CD4-positive, alpha-beta T cell treated with Interleukin-2 at 100 ng/mL for 4 hours (primary cell): ENCODE data around the gene MEF2C.

Experiments used
- DNase-seq: peaks from one replicate; pipeline ENCODE4 v3.0.0-alpha.2; 2020; ENCODE audit warnings: low spot score

Gene MEF2C

DNA sequence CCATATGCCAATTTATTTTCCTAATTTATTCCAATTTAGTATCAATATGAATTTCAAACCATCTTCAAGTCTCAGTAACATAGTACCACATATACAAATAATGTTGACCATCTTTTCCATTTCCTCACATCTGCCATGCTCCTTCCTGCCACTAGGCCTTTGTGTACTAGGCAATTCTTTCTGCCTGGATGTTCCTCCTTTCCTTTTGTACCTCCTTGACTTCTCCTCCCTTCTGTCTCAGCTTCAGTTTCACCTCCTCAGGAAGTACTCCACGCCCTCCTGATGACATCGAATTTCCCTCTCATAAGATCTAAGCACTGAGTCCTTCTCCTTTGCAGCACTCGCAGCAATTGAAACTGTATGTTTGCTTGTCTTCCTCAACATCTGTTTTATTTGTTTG is 53.9 kb downstream of the MEF2C start:
- peak; percentile 7 for DNase-seq

GRCh38 chr5:88827997-88828396 is 55.0 kb downstream of the MEF2C start:
- no peak for DNase-seq

DNA sequence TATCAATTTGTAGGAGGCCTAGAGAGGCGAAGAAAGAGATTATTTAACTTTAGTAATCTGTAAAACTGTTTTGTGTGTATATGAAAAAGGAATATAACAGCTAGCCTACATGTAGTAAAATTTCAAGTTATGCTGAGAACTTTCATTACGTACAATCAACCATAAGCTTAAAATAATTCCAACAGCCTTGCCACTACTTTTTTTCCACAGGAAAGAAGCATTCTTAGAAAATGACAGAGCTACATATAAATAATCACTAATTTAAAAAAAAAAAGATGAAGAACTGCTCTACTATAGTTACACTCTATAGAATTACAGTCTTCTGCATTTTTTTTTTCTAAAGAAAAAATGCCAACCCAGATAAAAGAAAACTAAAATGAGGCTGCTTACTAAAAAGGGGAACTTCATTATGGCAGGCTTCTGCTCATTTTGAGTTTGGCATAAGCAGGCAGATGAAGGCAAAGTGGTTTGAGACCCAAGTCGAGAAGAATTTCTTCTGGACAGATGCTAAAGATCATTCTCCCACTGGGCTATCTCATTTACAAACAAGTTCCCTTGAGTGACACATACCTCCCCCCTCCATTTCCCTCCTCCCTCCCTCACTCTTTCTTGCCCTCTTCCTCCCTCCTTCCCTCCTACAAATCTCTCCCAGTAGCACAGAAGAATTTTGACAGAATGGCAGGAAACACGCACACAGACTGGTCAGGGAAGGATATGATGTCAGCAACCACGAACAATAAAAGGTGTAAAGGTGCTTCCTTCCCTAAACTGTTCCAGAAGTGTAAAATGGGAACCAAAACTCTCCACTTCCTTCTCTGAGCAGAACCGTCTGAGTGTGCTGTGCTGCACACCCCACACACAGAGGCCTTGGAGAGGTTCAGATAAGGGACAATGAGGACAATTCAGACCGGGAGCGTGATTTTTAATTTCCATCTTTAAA is 56.1 kb downstream of the MEF2C start:
- peak; percentile 14 for DNase-seq

GRCh38 chr5:88825584-88826315 is 57.2 kb downstream of the MEF2C start:
- DNase-seq = no peak

DNA sequence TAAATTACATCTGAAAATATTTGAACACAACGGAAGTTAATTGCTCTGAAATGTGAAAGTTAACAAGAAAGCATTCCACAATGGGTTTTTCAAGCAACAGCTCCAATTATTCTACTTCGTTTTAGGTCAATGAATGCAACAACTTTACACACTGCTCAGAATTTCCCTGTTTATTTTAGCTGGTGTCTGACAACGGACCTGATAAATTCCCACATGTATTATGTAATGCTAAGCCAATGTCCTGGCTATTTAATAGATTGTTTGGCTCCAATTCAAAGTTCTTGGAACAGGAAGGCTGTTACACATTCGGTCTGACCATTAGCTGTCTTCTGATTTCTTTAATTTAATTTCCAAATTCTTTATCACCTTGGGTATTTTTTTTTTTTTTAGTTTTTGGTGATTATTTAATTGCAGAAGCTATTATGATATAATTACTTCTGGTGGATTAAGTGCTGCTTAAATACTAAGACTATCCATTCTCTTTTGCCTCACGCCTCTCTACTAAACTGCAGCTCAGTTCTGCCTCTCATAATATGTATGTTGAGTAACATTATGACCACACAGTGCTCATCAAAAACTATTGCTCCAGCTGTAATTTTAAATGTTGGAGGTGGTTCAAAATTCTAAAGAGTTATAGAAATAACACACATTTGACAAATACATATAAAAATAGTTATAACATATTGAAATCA is 57.9 kb downstream of the MEF2C start:
- no peak for DNase-seq

- no peak for DNase-seq
These were observed 58.8 kb downstream of the MEF2C start for GRCh38 chr5:88824141-88824540.

DNA sequence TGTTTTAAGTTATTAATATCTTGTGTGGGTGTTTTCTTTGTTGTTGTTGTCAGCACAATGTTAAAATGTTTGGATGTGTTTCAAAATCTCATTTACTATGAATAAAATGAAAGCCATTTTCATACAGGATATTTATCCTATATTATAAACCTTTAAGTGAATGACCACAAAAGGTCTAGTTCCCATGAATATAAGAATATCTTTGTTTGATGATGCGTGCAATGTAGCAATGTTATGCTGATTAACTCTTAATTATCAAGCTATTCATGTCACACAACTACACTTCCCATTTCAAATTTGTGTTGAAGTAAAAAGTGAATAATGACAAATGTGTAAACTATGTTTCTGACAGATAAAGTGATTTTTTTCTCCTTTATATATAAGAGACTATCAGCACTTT is 59.8 kb downstream of the MEF2C start:
- DNase-seq = no peak

GRCh38 chr5:88821161-88821560 is 61.8 kb downstream of the MEF2C start:
- DNase-seq = no peak

DNA sequence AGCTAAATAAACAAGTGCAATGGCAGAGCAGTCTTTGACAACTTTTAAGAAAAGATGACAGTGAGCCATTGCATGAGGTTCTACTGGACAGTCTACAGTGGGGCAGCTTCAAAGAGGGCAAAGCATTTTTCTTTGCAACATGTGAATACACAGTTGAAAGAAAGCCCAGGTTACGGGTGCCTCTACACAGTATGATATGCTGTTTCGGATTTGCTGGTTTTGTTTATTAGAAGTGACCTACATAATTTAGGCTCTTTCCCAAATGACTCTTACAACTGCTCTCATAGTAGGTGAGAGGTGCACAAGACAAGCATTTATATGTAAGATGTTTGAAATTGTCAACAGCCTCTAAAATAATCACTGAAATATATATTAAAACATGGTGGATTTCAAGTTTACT is 62.4 kb downstream of the MEF2C start:
- no peak for DNase-seq

DNA sequence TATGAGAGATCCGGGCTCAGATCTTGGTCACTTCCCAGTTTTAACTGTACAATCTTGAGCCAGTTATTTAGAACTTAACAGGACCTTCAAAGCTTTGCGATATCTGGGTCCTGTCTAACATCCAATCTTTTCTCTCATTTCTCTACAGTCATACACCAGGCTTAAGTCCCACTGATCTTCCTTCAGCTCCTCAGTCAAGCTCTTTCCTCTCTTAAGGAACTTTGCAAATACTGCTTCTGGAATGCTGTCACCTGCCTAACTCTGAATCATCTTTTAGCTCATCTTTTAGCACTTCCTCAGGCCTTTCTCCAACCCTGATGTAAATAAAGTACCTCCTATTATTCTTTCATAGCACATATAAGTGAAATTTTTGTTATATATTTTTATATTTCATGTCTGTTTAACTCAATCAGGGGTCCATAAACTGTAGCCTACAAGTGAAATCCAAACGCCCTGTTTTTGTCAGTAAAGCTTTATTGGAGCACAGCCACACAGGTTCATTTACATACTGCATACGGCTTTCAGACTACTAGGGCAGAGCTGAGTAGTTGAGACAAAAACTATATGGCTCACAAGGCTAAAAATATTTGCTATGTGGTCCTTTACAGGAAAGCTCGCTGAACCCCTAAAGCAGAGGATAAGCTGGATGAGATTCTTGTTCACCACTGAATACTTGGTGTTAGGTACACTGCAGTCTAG is 63.5 kb downstream of the MEF2C start:
- no peak for DNase-seq

- no peak for DNase-seq
These were observed 64.7 kb downstream of the MEF2C start for GRCh38 chr5:88818296-88818695.

GRCh38 chr5:88816195-88816594 is 66.8 kb downstream of the MEF2C start:
- DNase-seq = no peak

- no peak for DNase-seq
These were observed 67.8 kb downstream of the MEF2C start for GRCh38 chr5:88815050-88815789.

GRCh38 chr5:88813805-88814575 is 69.0 kb downstream of the MEF2C start:
- DNase-seq = no peak

GRCh38 chr5:88813244-88813643 is 69.7 kb downstream of the MEF2C start:
- DNase-seq = no peak

- no peak for DNase-seq
These were observed 74.8 kb downstream of the MEF2C start for GRCh38 chr5:88808153-88808552.

DNA sequence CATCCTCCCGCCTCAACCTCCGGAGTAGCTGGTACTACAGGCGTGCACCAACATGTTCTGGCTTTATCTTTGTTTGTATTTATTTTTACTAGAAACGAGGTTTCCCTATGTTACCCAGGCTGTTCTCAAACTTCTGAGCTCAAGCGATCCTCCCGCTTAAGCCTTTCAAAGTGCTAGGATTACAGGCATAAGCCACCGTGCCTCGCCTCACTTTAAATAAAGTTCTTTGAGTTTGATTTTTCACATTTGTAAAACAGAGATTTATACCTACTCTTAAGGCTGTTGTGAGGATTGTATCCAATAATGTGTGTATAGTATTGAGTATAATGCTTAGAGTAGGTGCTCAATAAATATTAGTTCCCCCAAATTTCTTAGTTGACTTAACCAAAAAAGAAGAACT is 75.7 kb downstream of the MEF2C start:
- no peak for DNase-seq

GRCh38 chr5:88806338-88806737 is 76.6 kb downstream of the MEF2C start:
- no peak for DNase-seq

DNA sequence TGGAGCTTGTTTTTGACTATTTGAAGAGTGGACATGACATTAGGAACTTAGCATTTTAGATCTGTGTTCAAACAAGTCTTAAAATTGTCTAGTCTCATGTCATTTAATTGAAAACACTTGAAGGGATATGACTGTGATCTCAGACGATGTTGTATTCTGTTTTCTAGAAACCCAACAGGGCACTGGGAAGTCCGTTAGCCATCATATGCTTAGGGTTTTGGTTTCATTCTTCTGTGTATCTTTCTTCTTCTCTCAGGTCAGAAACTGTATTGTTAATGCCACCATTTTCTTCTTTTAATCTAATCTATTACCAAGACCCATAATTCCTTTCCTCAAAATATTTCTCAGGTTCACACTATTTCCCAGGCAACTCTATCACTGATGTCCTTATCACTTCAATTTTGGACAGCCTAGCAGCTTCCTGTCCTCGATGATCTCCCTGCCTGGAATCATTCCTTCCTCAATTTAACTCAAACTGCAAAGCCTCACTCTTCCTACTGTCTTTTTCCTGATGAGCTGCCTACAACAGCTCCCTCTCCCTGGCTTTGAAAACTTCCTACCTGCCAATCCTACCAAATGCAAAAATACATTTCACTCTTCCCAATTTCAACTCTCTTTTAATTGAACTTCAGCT is 77.7 kb downstream of the MEF2C start:
- DNase-seq = no peak

GRCh38 chr5:88804444-88804843 is 78.5 kb downstream of the MEF2C start:
- DNase-seq = no peak
